Subcutaneous adipose tissue (tissue), 4 donors: ENCODE results near the gene KCNF1. TPM values are rescaled to one million over a fixed set of nuclear protein-coding genes. Genes with fewer than 3 reads are reported as not detected.

Source experiments
- total RNA-seq, 4 donors: library from RNA; depleted of rRNA; stranded (reverse); fragments of >200 nt; gene quantifications; one replicate each; pipeline ENCODE4 v1.1.0, GENCODE V29; 2016
- TF ChIP-seq, protein P1 (sequence below): fragments of 450-650 bp; IDR thresholded peaks from one replicate; pipeline ENCODE4 v1.5.1; 2016; ENCODE audit warnings: low read depth, mild to moderate bottlenecking, control low read depth, antibody characterized with exemption, moderate library complexity

KCNF1 gene
- total RNA-seq, 4 donors from 2014 or later = not detected

DNA sequence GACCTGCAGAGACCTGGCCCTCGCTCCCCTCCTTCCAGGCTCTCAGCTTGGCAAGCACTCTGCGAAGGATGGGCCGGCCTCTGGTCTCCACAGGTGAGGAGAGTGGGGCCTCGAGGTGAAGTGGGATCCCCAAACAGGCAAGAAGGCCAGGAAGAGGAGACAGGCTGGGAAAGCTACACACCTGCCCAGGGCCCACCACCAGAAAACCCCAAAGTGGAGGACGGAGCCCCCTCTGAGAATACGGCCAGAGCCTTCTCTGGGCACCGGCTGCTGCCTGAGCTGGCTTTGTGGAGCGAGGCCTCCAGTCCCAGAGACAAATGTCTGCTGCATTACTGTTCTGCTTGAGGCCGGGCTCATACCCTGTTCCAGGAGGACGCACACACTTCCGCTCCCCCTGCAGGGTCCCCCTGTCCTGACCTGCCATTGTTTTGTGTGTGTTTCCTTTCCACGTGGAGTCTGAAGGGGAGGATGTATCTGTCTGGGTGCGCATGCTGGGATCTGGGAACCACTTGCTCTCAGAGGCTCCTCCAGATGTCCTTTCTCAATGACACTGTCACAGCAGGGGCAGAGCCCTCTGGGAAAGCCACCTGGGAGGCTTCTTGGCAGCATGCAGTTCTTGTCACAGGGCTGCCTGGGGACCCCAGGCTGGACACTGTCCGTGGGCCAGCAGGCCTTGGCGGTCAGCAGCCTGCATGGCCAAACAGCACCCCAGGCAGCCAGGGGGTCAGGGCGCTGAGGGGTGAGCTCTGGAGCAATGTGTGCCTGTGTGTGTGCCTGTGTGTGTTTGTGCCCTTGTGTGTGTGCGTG is 20.8 kb downstream of the KCNF1 start:
- TF ChIP-seq, protein P1, sequence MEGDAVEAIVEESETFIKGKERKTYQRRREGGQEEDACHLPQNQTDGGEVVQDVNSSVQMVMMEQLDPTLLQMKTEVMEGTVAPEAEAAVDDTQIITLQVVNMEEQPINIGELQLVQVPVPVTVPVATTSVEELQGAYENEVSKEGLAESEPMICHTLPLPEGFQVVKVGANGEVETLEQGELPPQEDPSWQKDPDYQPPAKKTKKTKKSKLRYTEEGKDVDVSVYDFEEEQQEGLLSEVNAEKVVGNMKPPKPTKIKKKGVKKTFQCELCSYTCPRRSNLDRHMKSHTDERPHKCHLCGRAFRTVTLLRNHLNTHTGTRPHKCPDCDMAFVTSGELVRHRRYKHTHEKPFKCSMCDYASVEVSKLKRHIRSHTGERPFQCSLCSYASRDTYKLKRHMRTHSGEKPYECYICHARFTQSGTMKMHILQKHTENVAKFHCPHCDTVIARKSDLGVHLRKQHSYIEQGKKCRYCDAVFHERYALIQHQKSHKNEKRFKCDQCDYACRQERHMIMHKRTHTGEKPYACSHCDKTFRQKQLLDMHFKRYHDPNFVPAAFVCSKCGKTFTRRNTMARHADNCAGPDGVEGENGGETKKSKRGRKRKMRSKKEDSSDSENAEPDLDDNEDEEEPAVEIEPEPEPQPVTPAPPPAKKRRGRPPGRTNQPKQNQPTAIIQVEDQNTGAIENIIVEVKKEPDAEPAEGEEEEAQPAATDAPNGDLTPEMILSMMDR = no peak

GRCh38 chr2:10933700-10934225 is 22.0 kb downstream of the KCNF1 start:
- TF ChIP-seq, protein P1 = no peak

DNA sequence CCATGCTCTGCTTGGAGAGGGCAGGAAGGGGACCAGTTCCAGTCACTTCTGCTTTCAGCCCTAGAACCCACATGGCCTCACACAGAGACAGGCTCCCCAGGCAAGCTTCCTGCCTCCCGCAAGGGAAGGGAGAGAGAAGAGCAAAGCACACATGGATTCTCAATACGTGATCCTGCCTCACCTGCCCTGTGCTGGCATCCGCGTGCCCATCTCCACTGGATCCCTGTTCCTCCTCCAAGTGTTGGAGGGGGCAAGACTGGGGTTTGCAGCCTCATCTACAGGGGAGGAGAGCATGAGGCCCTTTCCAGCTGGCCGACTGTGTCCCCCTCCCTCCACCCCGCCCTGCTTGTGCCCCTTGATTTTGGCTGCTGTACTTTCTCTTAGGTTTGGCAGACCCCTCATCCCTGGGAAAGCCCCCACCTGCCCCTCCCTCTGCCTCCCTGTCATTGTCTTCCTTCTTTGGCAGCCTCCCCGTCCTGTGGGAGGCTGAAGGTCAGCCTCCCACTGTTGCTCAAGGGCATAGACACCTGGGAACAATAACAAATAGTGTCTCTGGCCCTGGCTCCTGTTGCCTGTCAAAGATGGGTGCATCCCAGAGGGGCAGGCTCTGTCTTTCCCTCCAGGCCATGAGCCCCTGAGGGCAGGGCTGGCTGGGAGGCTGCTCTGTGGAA is 22.7 kb downstream of the KCNF1 start:
- TF ChIP-seq, protein P1 = no peak

DNA sequence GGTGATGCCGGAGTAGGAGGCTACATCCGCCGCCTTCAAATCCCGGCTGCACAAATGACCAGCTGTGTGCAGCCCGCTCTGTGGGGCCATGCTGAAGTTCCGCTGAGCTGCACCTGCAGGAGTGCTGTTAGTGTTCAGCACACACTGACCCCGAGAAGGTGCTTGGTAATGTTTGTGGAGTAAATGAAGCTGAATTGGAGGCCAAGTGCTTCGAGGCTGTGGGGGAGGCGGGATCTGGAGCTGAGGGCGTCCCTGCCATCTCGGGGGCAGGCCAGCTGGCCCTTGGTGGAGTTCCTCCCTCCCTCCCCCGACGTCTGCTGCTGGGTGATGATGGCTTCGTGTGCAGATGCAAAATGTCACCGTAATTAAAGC is 23.2 kb downstream of the KCNF1 start:
- TF ChIP-seq, protein P1 = no peak

GRCh38 chr2:10935366-10935918 is 23.7 kb downstream of the KCNF1 start:
- TF ChIP-seq, protein P1 = no peak

- TF ChIP-seq, protein P1 = no peak
Observed at GRCh38 chr2:10935953-10936942, 24.5 kb downstream of the KCNF1 start.
